ENCODE data around the gene EIF4G3.
"Not testable (repeated sequence)": the region's sequence is repeated elsewhere in the genome, so short reads cannot be mapped to it uniquely, and the experiment has no call there.

The EIF4G3 gene

GRCh38 chr1:21065851-21066250 is 110.8 kb downstream of the EIF4G3 start:
- DNase-seq: no peak

DNA sequence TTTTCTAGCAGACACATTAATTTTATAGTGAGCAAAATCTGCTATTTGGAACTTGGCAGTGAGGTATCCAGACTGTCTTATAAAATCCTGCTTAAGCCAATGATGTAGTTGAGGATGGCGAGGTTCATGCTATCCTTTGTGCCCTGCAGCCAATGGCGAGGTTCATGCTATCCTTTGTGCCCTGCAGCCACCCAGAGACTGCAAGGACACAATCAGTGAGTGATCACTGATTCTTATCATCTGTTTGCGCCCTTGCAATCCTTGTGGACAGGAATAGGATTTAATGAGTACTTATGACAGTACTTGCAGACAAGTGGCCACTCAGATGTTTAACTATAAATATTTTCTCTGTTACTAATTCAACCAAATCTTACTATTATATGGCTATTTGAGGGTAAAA is 112.6 kb downstream of the EIF4G3 start:
- DNase-seq: no peak

- no peak for DNase-seq
Observed at GRCh38 chr1:21060523-21060922, 116.2 kb downstream of the EIF4G3 start.

- no peak for DNase-seq
Observed at GRCh38 chr1:21059021-21059420, 117.7 kb downstream of the EIF4G3 start.

GRCh38 chr1:21058035-21058793 is 118.5 kb downstream of the EIF4G3 start:
- DNase-seq: no peak

DNA sequence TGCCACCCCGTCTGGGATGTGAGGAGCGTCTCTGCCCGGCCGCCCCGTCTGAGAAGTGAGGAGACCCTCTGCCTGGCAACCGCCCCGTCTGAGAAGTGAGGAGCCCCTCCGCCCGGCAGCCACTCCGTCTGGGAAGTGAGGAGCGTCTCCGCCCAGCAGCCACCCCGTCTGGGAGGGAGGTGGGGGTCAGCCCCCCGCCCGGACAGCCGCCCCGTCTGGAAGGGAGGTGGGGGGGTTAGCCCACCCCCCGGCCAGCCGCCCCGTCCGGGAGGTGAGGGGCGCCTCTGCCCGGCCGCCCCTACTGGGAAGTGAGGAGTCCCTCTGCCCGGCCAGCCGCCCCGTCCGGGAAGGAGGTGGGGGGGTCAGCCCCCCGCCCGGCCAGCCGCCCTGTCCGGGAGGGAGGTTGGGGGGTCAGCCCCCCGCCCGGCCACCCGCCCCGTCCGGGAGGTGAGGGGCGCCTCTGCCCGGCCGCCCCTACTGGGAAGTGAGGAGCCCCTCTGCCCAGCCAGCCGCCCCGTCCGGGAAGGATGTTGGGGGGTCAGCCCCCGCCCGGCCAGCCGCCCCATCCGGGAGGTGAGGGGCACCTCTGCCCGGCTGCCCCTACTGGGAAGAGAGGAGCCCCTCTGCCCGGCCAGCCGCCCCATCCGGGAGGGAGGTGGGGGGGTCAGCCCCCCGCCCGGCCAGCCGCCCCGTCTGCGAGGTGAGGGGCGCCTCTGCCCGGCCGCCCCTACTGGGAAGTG is 123.3 kb downstream of the EIF4G3 start:
- DNase-seq: not testable (repeated sequence)

DNA sequence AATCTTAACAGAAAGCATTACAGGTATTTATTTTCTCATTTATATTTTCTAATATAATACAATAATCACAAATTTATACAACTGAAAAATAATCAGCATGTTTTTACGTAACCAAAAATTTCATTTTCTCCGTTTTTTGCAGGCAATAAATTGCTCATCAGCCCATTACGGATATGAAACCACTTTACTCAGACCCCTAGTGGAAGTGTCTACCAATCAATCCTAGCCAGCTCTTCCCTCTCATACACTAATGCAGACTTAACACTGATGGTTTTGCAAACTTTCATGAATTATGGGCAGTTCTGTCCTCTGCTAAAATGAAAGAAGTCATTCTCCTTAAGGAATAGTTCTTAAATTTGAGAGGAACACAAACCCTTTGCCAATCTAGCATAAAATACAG is 124.7 kb downstream of the EIF4G3 start:
- DNase-seq: no peak

DNA sequence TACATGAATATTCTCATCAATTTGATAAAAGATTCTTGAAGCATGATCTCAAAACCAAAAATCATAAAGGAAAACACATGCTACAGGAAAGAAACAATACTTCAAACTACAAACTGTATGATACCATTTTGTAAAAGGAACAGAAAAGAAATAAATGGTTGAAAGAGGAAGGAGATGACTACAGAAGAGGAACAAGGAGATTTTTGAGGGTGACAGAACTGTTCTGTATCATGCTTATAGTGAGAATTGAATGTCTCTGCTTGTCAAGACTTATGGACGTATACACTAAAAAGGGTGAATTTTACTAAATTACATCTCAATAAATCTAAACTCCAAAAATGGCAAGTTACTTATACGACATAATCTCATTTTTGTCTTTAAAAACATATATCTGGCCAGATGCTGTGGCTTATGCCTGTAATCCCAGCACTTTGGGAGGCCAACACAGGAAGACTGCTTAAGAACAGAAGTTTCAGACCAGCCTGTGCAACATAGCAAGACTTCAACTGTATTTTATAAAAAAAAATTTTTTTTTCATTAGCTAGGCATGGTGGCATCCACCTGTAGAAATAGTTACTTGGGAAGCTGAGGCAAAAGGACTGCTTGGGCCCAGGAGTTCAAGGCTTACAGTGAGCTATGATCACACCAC is 125.4 kb downstream of the EIF4G3 start:
- DNase-seq: no peak

DNA sequence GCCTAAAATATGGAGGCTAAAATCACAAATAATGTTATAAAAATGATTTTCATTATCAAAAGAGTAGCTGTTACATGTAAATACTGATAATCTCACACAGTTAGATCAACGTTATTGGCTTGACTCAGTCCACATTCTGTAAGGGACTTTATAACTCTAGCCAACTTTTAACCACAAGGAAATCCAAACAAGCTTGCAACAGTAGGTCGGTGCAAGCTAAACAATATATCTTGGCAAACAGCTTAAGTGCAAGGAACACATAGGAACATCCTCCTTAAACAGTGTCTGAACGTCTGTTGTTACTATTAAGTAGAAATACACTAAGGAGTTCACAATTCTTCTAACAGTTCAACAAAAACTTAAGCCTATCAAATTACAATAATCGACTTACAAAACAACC is 126.7 kb downstream of the EIF4G3 start:
- no peak for DNase-seq

GRCh38 chr1:21048462-21048861 is 128.2 kb downstream of the EIF4G3 start:
- no peak for DNase-seq

GRCh38 chr1:21046132-21046531 is 130.6 kb downstream of the EIF4G3 start:
- DNase-seq: no peak

GRCh38 chr1:21045351-21045750 is 131.3 kb downstream of the EIF4G3 start:
- DNase-seq: no peak

- DNase-seq: no peak
Observed at GRCh38 chr1:21042929-21043605, 133.6 kb downstream of the EIF4G3 start.

DNA sequence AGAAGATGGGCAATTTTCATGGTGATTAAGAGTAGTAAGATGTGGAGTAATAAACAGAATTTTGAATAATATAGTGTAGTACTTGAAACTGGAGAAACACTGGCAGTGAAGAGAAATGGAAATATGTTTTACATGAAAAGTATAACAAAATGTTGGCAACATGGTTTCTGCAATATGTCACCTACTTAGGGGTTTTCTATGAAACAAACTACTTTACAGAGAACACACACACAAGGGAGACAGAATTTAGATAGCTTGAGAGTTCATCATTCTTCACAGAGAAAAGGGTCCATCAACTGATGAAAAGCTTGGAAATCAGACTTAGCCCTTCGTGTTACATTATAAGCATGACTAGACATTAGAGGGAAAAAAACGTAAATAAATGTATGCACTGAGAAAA is 135.2 kb downstream of the EIF4G3 start:
- DNase-seq: no peak

- DNase-seq: no peak
Observed at GRCh38 chr1:21037091-21037490, 139.6 kb downstream of the EIF4G3 start.

GRCh38 chr1:21035794-21036193 is 140.9 kb downstream of the EIF4G3 start:
- no peak for DNase-seq

GRCh38 chr1:21034725-21035628 is 141.7 kb downstream of the EIF4G3 start:
- DNase-seq: no peak

DNA sequence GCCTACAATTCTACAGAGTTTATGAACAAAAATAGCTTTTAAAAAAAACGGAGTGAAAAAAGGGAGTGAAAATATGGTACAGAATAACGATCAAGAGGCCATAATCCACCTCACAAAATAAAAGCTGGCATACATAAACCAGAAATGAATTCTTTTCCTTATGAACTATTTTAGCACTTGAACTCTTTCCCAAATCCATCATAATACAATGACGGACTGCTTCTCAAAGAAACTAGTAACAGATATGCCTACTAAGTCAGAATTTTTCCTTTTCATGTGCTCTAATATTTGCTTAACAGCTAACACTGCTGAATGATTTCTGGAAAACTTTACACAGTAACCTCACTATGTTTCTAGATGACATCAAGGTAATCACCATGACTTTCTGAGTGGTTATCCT is 144.0 kb downstream of the EIF4G3 start:
- DNase-seq: no peak

- no peak for DNase-seq
Observed at GRCh38 chr1:21030181-21030580, 146.5 kb downstream of the EIF4G3 start.

DNA sequence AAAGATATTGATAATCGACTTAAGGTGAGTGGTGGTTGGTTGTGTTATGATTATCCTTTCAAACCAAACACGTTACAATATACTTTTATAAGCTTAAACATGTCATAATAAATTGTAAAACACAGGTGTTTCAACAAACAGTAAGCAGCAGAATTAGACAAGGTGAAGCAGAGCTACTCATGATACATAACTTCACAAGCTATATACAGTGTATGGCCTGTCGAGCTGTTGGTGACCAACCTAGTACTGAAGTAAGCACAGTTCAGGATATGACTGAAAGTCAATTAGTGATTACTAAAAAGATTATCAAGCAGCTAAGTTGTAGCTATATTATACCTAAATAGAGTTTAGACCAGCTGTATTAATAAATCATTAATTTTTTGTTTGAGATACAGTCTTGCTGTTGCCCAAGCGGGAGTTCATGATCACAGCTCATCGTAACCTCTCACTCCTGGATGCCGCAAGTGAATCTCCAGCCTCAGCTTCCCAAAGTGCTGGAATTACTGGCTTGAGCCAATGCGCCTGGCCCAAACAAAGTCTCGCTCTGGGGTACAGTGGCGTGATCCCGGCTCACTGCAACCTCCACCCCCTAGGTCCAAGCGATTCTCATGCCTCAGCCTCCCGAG is 148.1 kb downstream of the EIF4G3 start:
- DNase-seq: no peak

DNA sequence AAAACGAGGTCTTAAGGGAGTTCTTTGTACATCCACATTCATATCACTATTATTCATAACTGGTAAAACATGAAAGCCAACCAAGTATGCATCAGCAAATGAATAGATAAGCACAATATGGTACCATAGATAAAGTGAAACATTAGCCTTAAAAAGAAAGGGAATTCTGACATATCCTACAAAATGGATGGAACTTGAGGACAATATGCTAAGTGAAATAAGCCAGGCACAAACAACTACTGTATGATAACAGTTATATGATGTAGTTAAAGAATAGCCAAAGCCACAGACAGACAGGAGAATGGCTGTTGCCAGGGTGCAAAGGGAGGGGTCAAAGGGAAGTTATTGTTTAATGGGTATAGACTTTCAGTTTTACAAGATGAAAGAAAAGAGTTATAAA is 148.9 kb downstream of the EIF4G3 start:
- no peak for DNase-seq

DNA sequence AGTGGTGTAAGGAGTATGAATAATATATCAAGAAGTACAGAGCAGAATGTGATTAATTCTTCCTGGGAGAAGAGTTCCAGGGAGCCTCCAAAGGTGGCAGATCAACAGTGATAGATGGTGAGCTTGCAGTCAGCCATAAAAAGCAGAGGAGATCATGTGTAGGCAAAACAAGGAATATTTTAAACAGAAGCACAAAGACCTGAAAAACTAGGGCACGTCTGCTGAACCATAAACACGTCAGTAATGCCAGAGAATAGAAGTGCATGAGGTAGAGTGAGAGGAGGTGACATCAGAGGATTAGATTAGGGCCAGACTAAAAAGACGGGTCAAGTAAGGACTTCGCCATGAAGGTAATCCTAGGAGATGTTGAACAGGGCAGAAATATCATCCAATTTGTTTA is 151.8 kb downstream of the EIF4G3 start:
- DNase-seq: no peak

All from GOT3 (cell line).